Activated CD4-positive, alpha-beta T cell treated with anti-CD3 and anti-CD28 coated beads, Interleukin-2, amount 10 ng/mL, durations not matched to agents 24 days and 14 days (primary cell): ENCODE results near the gene SIMC1. TPM values are rescaled to one million over a fixed set of nuclear protein-coding genes. Genes with fewer than 3 reads are reported as not detected.
"Not testable (repeated sequence)": the region's sequence is repeated elsewhere in the genome, so short reads cannot be mapped to it uniquely, and the experiment has no call there.

Source experiments
- DNase-seq: peaks from one replicate; pipeline ENCODE4 v3.0.0; 2022
- H3K27ac Mint-ChIP-seq: one replicate; pipeline ENCODE4 v1.8.0; 2022; ENCODE audit warnings: mild to moderate bottlenecking, mixed read lengths
- H3K27me3 Mint-ChIP-seq: one replicate; pipeline ENCODE4 v1.8.0; 2022; ENCODE audit warnings: mixed read lengths
- H3K36me3 Mint-ChIP-seq: one replicate; pipeline ENCODE4 v1.8.0; 2022; ENCODE audit warnings: low read depth, mild to moderate bottlenecking, mixed read lengths
- H3K4me1 Mint-ChIP-seq: one replicate; pipeline ENCODE4 v1.8.0; 2021; ENCODE audit warnings: mixed read lengths
- H3K4me3 Mint-ChIP-seq: one replicate; pipeline ENCODE4 v1.8.0; 2022; ENCODE audit warnings: mild to moderate bottlenecking, moderate library complexity, mixed read lengths
- H3K9me3 Mint-ChIP-seq: one replicate; pipeline ENCODE4 v1.8.0; 2021; ENCODE audit warnings: mixed read lengths
- intact Hi-C: fragments of 100-400 bp; cut with micrococcal nuclease; formaldehyde crosslinking; loops from one replicate; pipeline ENCODE4 v1.15.1; 2023
- total RNA-seq: library from RNA; stranded (reverse); gene quantifications from 2 replicates; pipeline ENCODE4 v1.2.3, GENCODE V29; 2022

The SIMC1 gene
- total RNA-seq, 1 donor from 2014 or later, result 37.0 TPM

- intact Hi-C loops, H3K36me3 Mint-ChIP-seq: not testable (repeated sequence)
- peaks cover 32% of the 10 kb centered on the region for H3K27me3 Mint-ChIP-seq
Measured at GRCh38 chr5:176198299-176198698, 39.9 kb upstream of the SIMC1 start.

GRCh38 chr5:176198991-176199733, 39.1 kb upstream of the SIMC1 start:
- H3K27ac Mint-ChIP-seq, intact Hi-C loops, H3K36me3 Mint-ChIP-seq, H3K9me3 Mint-ChIP-seq, H3K4me1 Mint-ChIP-seq: not testable (repeated sequence)
- peak; percentile 64 for DNase-seq
- Mint-ChIP-seq H3K4me3 (peak overlapping the region; percentile 70), H3K27me3 (peaks cover 29% of the 10 kb centered on the region)

More at GRCh38 chr5:176198299-176198698, 39.9 kb upstream of the SIMC1 start:
- H3K9me3 Mint-ChIP-seq, H3K4me1 Mint-ChIP-seq, DNase-seq, H3K27ac Mint-ChIP-seq, H3K4me3 Mint-ChIP-seq: not testable (repeated sequence)

- H3K27ac Mint-ChIP-seq, H3K9me3 Mint-ChIP-seq, intact Hi-C loops, H3K36me3 Mint-ChIP-seq, DNase-seq, H3K4me3 Mint-ChIP-seq, H3K4me1 Mint-ChIP-seq: not testable (repeated sequence)
- H3K27me3 Mint-ChIP-seq, result peaks cover 31% of the 10 kb centered on the region
Measured at GRCh38 chr5:176199803-176200399, 38.3 kb upstream of the SIMC1 start.

GRCh38 chr5:176201811-176202210, 36.4 kb upstream of the SIMC1 start:
- no peak overlapping the region for H3K27ac Mint-ChIP-seq
- no peaks in the 10 kb centered on the region for H3K9me3 Mint-ChIP-seq
- H3K36me3 Mint-ChIP-seq, result no peaks in the 10 kb centered on the region
- peaks cover 25% of the 10 kb centered on the region for H3K27me3 Mint-ChIP-seq
- no peak for DNase-seq
- H3K4me3 Mint-ChIP-seq, result no peak overlapping the region
- intact Hi-C loops, result no loop called here
- H3K4me1 Mint-ChIP-seq, result peaks cover 3% of the 10 kb centered on the region

GRCh38 chr5:176203086-176203485, 35.1 kb upstream of the SIMC1 start:
- H3K4me3 Mint-ChIP-seq, result no peak overlapping the region
- H3K27ac Mint-ChIP-seq, result no peak overlapping the region
- H3K36me3 Mint-ChIP-seq, result no peaks in the 10 kb centered on the region
- intact Hi-C loops, result no loop called here
- no peaks in the 10 kb centered on the region for H3K9me3 Mint-ChIP-seq
- DNase-seq, result no peak
- H3K4me1 Mint-ChIP-seq, result no peaks in the 10 kb centered on the region
- H3K27me3 Mint-ChIP-seq, result peaks cover 18% of the 10 kb centered on the region

- H3K9me3 Mint-ChIP-seq, H3K27ac Mint-ChIP-seq, H3K4me3 Mint-ChIP-seq, H3K36me3 Mint-ChIP-seq, H3K4me1 Mint-ChIP-seq, intact Hi-C loops, DNase-seq: not testable (repeated sequence)
- H3K27me3 Mint-ChIP-seq, result peaks cover 18% of the 10 kb centered on the region
Measured at GRCh38 chr5:176203535-176203934, 34.7 kb upstream of the SIMC1 start.

- H3K4me1 Mint-ChIP-seq, H3K9me3 Mint-ChIP-seq, H3K4me3 Mint-ChIP-seq, H3K36me3 Mint-ChIP-seq, DNase-seq, H3K27ac Mint-ChIP-seq, intact Hi-C loops: not testable (repeated sequence)
- peaks cover 20% of the 10 kb centered on the region for H3K27me3 Mint-ChIP-seq
Measured at GRCh38 chr5:176214466-176215021, 23.7 kb upstream of the SIMC1 start.

- Mint-ChIP-seq H3K4me3 (peak overlapping the region; percentile 17), H3K27me3 (peaks cover 18% of the 10 kb centered on the region)
- H3K4me1 Mint-ChIP-seq, DNase-seq, H3K27ac Mint-ChIP-seq, H3K36me3 Mint-ChIP-seq, intact Hi-C loops, H3K9me3 Mint-ChIP-seq: not testable (repeated sequence)
Measured at GRCh38 chr5:176216393-176216916, 21.8 kb upstream of the SIMC1 start.

- H3K4me1 Mint-ChIP-seq, H3K36me3 Mint-ChIP-seq, DNase-seq: not testable (repeated sequence)
Measured at GRCh38 chr5:176217188-176217729, 21.0 kb upstream of the SIMC1 start.

GRCh38 chr5:176217764-176218163, 20.5 kb upstream of the SIMC1 start:
- H3K36me3 Mint-ChIP-seq, H3K4me3 Mint-ChIP-seq, intact Hi-C loops, H3K9me3 Mint-ChIP-seq, H3K27ac Mint-ChIP-seq, H3K4me1 Mint-ChIP-seq, DNase-seq: not testable (repeated sequence)
- H3K27me3 Mint-ChIP-seq, result peaks cover 14% of the 10 kb centered on the region

More at GRCh38 chr5:176217188-176217729, 21.0 kb upstream of the SIMC1 start:
- peaks cover 15% of the 10 kb centered on the region for H3K27me3 Mint-ChIP-seq
- intact Hi-C loops, H3K27ac Mint-ChIP-seq, H3K9me3 Mint-ChIP-seq, H3K4me3 Mint-ChIP-seq: not testable (repeated sequence)

- H3K4me3 Mint-ChIP-seq, H3K36me3 Mint-ChIP-seq, H3K4me1 Mint-ChIP-seq, H3K9me3 Mint-ChIP-seq, DNase-seq, intact Hi-C loops, H3K27ac Mint-ChIP-seq: not testable (repeated sequence)
- H3K27me3 Mint-ChIP-seq, result peaks cover 12% of the 10 kb centered on the region
Measured at GRCh38 chr5:176222006-176222405, 16.2 kb upstream of the SIMC1 start.

- H3K27me3 Mint-ChIP-seq, H3K27ac Mint-ChIP-seq, H3K9me3 Mint-ChIP-seq, intact Hi-C loops, H3K4me3 Mint-ChIP-seq, DNase-seq, H3K4me1 Mint-ChIP-seq, H3K36me3 Mint-ChIP-seq: not testable (repeated sequence)
Measured at GRCh38 chr5:176228358-176228757, 9.9 kb upstream of the SIMC1 start.

GRCh38 chr5:176233253-176233652, 5.0 kb upstream of the SIMC1 start:
- intact Hi-C loops, result not testable (repeated sequence)

GRCh38 chr5:176235155-176235554, 3.1 kb upstream of the SIMC1 start:
- H3K36me3 Mint-ChIP-seq, H3K27me3 Mint-ChIP-seq, H3K4me1 Mint-ChIP-seq, H3K9me3 Mint-ChIP-seq, H3K27ac Mint-ChIP-seq, H3K4me3 Mint-ChIP-seq: not testable (repeated sequence)
- DNase-seq, result peak; percentile 82
- intact Hi-C loops, result loop anchor here (2.0 kb wide), 1 partner anchor 126 kb away; the partner anchor contains the start of gene KIAA1191

More at GRCh38 chr5:176233253-176233652, 5.0 kb upstream of the SIMC1 start:
- H3K27ac Mint-ChIP-seq, H3K4me1 Mint-ChIP-seq, H3K36me3 Mint-ChIP-seq, H3K9me3 Mint-ChIP-seq, DNase-seq, H3K27me3 Mint-ChIP-seq, H3K4me3 Mint-ChIP-seq: not testable (repeated sequence)
